Ammon's horn (tissue), 1 donor: ENCODE results near the gene ZNF536.
"Not testable (repeated sequence)": the region's sequence is repeated elsewhere in the genome, so short reads cannot be mapped to it uniquely, and the experiment has no call there.

Experiments
- DNase-seq: peaks from one replicate; pipeline ENCODE4 v3.0.0-alpha.2; 2016; ENCODE audit warnings: low spot score

ZNF536 gene

GRCh38 chr19:30341611-30342201 lies 30.5 kb upstream of the ZNF536 start:
- DNase-seq, result no peak

GRCh38 chr19:30342901-30343300 lies 29.3 kb upstream of the ZNF536 start:
- no peak for DNase-seq

- DNase-seq, result peak; percentile 63
Measured at GRCh38 chr19:30344446-30345425, 27.4 kb upstream of the ZNF536 start.

- DNase-seq, result no peak
Measured at GRCh38 chr19:30345686-30346085, 26.5 kb upstream of the ZNF536 start.

- DNase-seq, result not testable (repeated sequence)
Measured at GRCh38 chr19:30346468-30346867, 25.7 kb upstream of the ZNF536 start.

- DNase-seq, result no peak
Measured at GRCh38 chr19:30349131-30349730, 23.0 kb upstream of the ZNF536 start.

GRCh38 chr19:30350692-30351663 lies 21.2 kb upstream of the ZNF536 start:
- DNase-seq, result no peak

- DNase-seq, result no peak
Measured at GRCh38 chr19:30351774-30352173, 20.4 kb upstream of the ZNF536 start.

GRCh38 chr19:30353394-30353945 lies 18.7 kb upstream of the ZNF536 start:
- no peak for DNase-seq

- DNase-seq, result no peak
Measured at GRCh38 chr19:30355586-30355985, 16.6 kb upstream of the ZNF536 start.

GRCh38 chr19:30356951-30357579 lies 15.1 kb upstream of the ZNF536 start:
- no peak for DNase-seq

GRCh38 chr19:30357580-30357954 lies 14.6 kb upstream of the ZNF536 start:
- DNase-seq, result no peak

- DNase-seq, result no peak
Measured at GRCh38 chr19:30358319-30358718, 13.9 kb upstream of the ZNF536 start.

- no peak for DNase-seq
Measured at GRCh38 chr19:30358821-30359580, 13.2 kb upstream of the ZNF536 start.

- DNase-seq, result no peak
Measured at GRCh38 chr19:30359936-30360335, 12.2 kb upstream of the ZNF536 start.

GRCh38 chr19:30360376-30361106 lies 11.6 kb upstream of the ZNF536 start:
- peak; percentile 32 for DNase-seq

GRCh38 chr19:30361107-30361447 lies 11.1 kb upstream of the ZNF536 start:
- no peak for DNase-seq

- peak; percentile 68 for DNase-seq
Measured at GRCh38 chr19:30361721-30362120, 10.5 kb upstream of the ZNF536 start.

- no peak for DNase-seq
Measured at GRCh38 chr19:30362156-30362754, 9.9 kb upstream of the ZNF536 start.
